Tibial nerve (tissue), 4 donors: ENCODE results near the gene ROBO1. TPM values are rescaled to one million over a fixed set of nuclear protein-coding genes. Genes with fewer than 3 reads are reported as not detected.

Experiments
- DNase-seq, 2 donors: peaks; one replicate each; pipeline ENCODE4 v3.0.0-alpha.2; 2019; ENCODE audit warnings: low spot score in 2 of 2
- H3K27ac ChIP-seq, 4 donors: fragments of 200-600 bp; sonication (generic) in 3 of 4; one replicate each; pipeline ENCODE4 v1.5.1; 2017 to 2019; ENCODE audit warnings: mild to moderate bottlenecking in 1 of 4
- H3K27me3 ChIP-seq, 2 donors: fragments of 200-600 bp; sonication (generic) in 1 of 2; one replicate each; pipeline versions ENCODE4 v1.5.1 to v1.6.0; 2017 to 2019
- H3K36me3 ChIP-seq, 3 donors: fragments of 200-600 bp; sonication (generic); one replicate each; pipeline ENCODE4 v1.5.1; 2018 to 2019
- H3K4me1 ChIP-seq, 4 donors: fragments of 200-600 bp; sonication (generic) in 3 of 4; one replicate each; pipeline ENCODE4 v1.5.1; 2017 to 2019
- H3K4me3 ChIP-seq, 4 donors: fragments of 200-600 bp; sonication (generic) in 3 of 4; one replicate each; pipeline ENCODE4 v1.5.1; 2017 to 2019; ENCODE audit warnings: mild to moderate bottlenecking in 1 of 4, moderate library complexity in 1 of 4
- H3K9me3 ChIP-seq, 4 donors: fragments of 200-600 bp; sonication (generic) in 3 of 4; one replicate each; pipeline ENCODE4 v1.5.1; 2017 to 2019
- CTCF ChIP-seq, 5 experiments: fragments of 200-600 bp in 3 of 5; fragments of 450-650 bp in 2 of 5; sonication (generic) in 3 of 5; IDR thresholded peaks; one replicate each; pipeline ENCODE4 v1.5.1; 2016 to 2019; ENCODE audit warnings: antibody characterized with exemption in 5 of 5, mild to moderate bottlenecking in 3 of 5, moderate library complexity in 2 of 5
- EP300 ChIP-seq, 2 donors: sonication (generic); formaldehyde crosslinking; IDR thresholded peaks; one replicate each; pipeline ENCODE4 v1.6.1; 2017; ENCODE audit warnings: antibody characterized with exemption in 2 of 2, mild to moderate bottlenecking in 1 of 2
- POLR2A ChIP-seq, 2 donors: fragments of 450-650 bp; IDR thresholded peaks; one replicate each; pipeline ENCODE4 v1.6.1; 2017; ENCODE audit warnings: antibody characterized with exemption in 2 of 2, mild to moderate bottlenecking in 2 of 2, moderate library complexity in 2 of 2
- WGBS, 2 donors: methylation state at CpG; one replicate each; pipeline ENCODE4 v1.1.5; 2018; 5-methylcytosine and 5-hydroxymethylcytosine counted together
- total RNA-seq, 4 donors: library from RNA; depleted of rRNA; stranded (reverse); fragments of >200 nt; gene quantifications; one replicate each; pipeline ENCODE4 v1.1.0, GENCODE V29; 2016

The ROBO1 gene
- total RNA-seq, 4 donors from 2014 or later: 12.6 to 27.8 (median 23.1) TPM

GRCh38 chr3:78901544-78901943 is 866.3 kb downstream of the ROBO1 start:
- H3K9me3 ChIP-seq: no peaks in the 10 kb centered on the region
- no peaks in the 10 kb centered on the region for H3K36me3 ChIP-seq
- H3K4me1 ChIP-seq: no peaks in the 10 kb centered on the region
- TF ChIP-seq POLR2A (IDR thresholded peaks at IDR 0.05) (no peak), CTCF (IDR thresholded peaks at IDR 0.05) (no peak), EP300 (IDR thresholded peaks at IDR 0.05) (no peak)
- no peak overlapping the region for H3K27ac ChIP-seq
- no peak overlapping the region for H3K4me3 ChIP-seq
- WGBS, 2 donors: 89 to 96% methylated on average over 1 of the region's 1 CpG
- no peaks in the 10 kb centered on the region for H3K27me3 ChIP-seq
- DNase-seq: no peak

- no peaks in the 10 kb centered on the region for H3K9me3 ChIP-seq
- TF ChIP-seq CTCF (IDR thresholded peaks at IDR 0.05): no peak
- no peak for TF ChIP-seq EP300 (IDR thresholded peaks at IDR 0.05)
- TF ChIP-seq POLR2A (IDR thresholded peaks at IDR 0.05): no peak
- H3K4me3 ChIP-seq: no peak overlapping the region
- no peaks in the 10 kb centered on the region for H3K27me3 ChIP-seq
- 84 to 87% methylated on average over 3 of the region's 3 CpGs for WGBS, 2 donors
- no peaks in the 10 kb centered on the region for H3K36me3 ChIP-seq
- no peaks in the 10 kb centered on the region for H3K4me1 ChIP-seq
- no peak overlapping the region for H3K27ac ChIP-seq
- DNase-seq: no peak
Measured at GRCh38 chr3:78900880-78901279, 866.9 kb downstream of the ROBO1 start.

- Histone ChIP-seq H3K9me3 (no peaks in the 10 kb centered on the region), H3K4me3 (no peak overlapping the region), H3K4me1 (no peaks in the 10 kb centered on the region), H3K27me3 (no peaks in the 10 kb centered on the region), H3K27ac (no peak overlapping the region), H3K36me3 (no peaks in the 10 kb centered on the region)
- 88 to 100% methylated on average over 1 of the region's 1 CpG for WGBS, 2 donors
- TF ChIP-seq CTCF (IDR thresholded peaks at IDR 0.05) (no peak), EP300 (IDR thresholded peaks at IDR 0.05) (no peak), POLR2A (IDR thresholded peaks at IDR 0.05) (no peak)
- DNase-seq: no peak
Measured at GRCh38 chr3:78900426-78900825, 867.4 kb downstream of the ROBO1 start.

GRCh38 chr3:78895528-78895927 is 872.3 kb downstream of the ROBO1 start:
- Histone ChIP-seq H3K4me3 (no peak overlapping the region), H3K27me3 (no peaks in the 10 kb centered on the region), H3K4me1 (no peaks in the 10 kb centered on the region), H3K27ac (no peak overlapping the region), H3K36me3 (no peaks in the 10 kb centered on the region), H3K9me3 (no peaks in the 10 kb centered on the region)
- DNase-seq: no peak
- TF ChIP-seq EP300 (IDR thresholded peaks at IDR 0.05): no peak
- no peak for TF ChIP-seq POLR2A (IDR thresholded peaks at IDR 0.05)
- no peak for TF ChIP-seq CTCF (IDR thresholded peaks at IDR 0.05)

GRCh38 chr3:78894787-78895186 is 873.0 kb downstream of the ROBO1 start:
- no peak overlapping the region for H3K4me3 ChIP-seq
- TF ChIP-seq POLR2A (IDR thresholded peaks at IDR 0.05) (no peak), CTCF (IDR thresholded peaks at IDR 0.05) (no peak), EP300 (IDR thresholded peaks at IDR 0.05) (no peak)
- H3K27ac ChIP-seq: no peak overlapping the region
- H3K27me3 ChIP-seq: no peaks in the 10 kb centered on the region
- 68 to 70% methylated on average over 2 of the region's 2 CpGs for WGBS, 2 donors
- H3K36me3 ChIP-seq: no peaks in the 10 kb centered on the region
- DNase-seq: no peak
- no peaks in the 10 kb centered on the region for H3K4me1 ChIP-seq
- H3K9me3 ChIP-seq: no peaks in the 10 kb centered on the region
